Right lobe of liver (tissue), 4 donors: ENCODE results near the gene CHST11.

Experiments used
- POLR2A ChIP-seq: fragments of 450-650 bp; IDR thresholded peaks from one replicate; pipeline ENCODE4 v1.6.1; 2017; ENCODE audit warnings: antibody characterized with exemption, mild to moderate bottlenecking
- TF ChIP-seq, protein P1 (sequence below), 4 donors: fragments of 200-600 bp in 3 of 4; fragments of 450-650 bp in 1 of 4; IDR thresholded peaks; one replicate each; pipeline versions ENCODE4 v1.5.1 to v1.8.0; 2016 to 2022; ENCODE audit warnings: antibody characterized with exemption in 4 of 4, mild to moderate bottlenecking in 2 of 4
- donor health status: DM: no; HTN: no; CAD: no.
- donor health status: DM: no; HTN: no; CAD: no.
- donor health status: DM: no; HTN: yes; CAD: no.

DNA sequence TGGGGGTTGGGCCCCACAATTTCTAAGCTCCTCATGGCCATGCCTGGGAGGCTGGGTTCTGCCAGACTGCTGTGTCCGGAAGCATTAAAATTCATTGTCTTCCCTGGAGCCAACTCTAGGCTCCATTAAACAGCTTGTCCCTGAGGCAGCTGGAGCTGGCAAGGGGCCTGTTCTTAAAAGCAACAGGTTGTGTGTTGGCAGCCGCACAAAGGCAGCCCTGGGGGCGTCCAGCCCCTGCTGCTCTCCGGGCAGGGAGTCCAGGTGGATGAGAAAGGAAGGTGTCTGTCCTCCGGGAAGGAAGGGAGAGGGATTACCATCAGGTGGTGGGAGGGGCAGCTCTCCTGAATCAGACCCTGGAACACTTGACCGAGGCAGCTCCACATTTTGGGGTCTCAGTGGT, 98.9 kb downstream of the CHST11 start:
- TF ChIP-seq, protein P1, sequence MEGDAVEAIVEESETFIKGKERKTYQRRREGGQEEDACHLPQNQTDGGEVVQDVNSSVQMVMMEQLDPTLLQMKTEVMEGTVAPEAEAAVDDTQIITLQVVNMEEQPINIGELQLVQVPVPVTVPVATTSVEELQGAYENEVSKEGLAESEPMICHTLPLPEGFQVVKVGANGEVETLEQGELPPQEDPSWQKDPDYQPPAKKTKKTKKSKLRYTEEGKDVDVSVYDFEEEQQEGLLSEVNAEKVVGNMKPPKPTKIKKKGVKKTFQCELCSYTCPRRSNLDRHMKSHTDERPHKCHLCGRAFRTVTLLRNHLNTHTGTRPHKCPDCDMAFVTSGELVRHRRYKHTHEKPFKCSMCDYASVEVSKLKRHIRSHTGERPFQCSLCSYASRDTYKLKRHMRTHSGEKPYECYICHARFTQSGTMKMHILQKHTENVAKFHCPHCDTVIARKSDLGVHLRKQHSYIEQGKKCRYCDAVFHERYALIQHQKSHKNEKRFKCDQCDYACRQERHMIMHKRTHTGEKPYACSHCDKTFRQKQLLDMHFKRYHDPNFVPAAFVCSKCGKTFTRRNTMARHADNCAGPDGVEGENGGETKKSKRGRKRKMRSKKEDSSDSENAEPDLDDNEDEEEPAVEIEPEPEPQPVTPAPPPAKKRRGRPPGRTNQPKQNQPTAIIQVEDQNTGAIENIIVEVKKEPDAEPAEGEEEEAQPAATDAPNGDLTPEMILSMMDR (IDR thresholded peaks at IDR 0.05) = no peak
- no peak for TF ChIP-seq POLR2A
